GM19099 (cell line): ENCODE data around the gene PCED1B.

Experiments
- POLR2A ChIP-seq: IDR thresholded peaks from 3 replicates; pipeline ENCODE4 v1.6.1; 2011; ENCODE audit warnings: low read depth; ENCODE audit not compliant: insufficient read length; ENCODE audit errors: extremely low read depth

PCED1B gene

GRCh38 chr12:47166365-47166764 is 86.9 kb downstream of the PCED1B start:
- TF ChIP-seq POLR2A, result no peak

GRCh38 chr12:47178014-47178413 is 98.6 kb downstream of the PCED1B start:
- TF ChIP-seq POLR2A, result no peak

GRCh38 chr12:47184229-47184628 is 104.8 kb downstream of the PCED1B start:
- no peak for TF ChIP-seq POLR2A

GRCh38 chr12:47184813-47185212 is 105.4 kb downstream of the PCED1B start:
- no peak for TF ChIP-seq POLR2A

- no peak for TF ChIP-seq POLR2A
Measured at GRCh38 chr12:47186246-47186645, 106.8 kb downstream of the PCED1B start.

- no peak for TF ChIP-seq POLR2A
Measured at GRCh38 chr12:47188576-47189441, 109.4 kb downstream of the PCED1B start.

GRCh38 chr12:47189728-47190127 is 110.3 kb downstream of the PCED1B start:
- TF ChIP-seq POLR2A, result no peak

- TF ChIP-seq POLR2A, result no peak
Measured at GRCh38 chr12:47190271-47190750, 110.9 kb downstream of the PCED1B start.

GRCh38 chr12:47190905-47191304 is 111.5 kb downstream of the PCED1B start:
- no peak for TF ChIP-seq POLR2A

GRCh38 chr12:47192051-47192450 is 112.6 kb downstream of the PCED1B start:
- TF ChIP-seq POLR2A, result no peak

GRCh38 chr12:47193066-47193465 is 113.6 kb downstream of the PCED1B start:
- TF ChIP-seq POLR2A, result no peak

- no peak for TF ChIP-seq POLR2A
Measured at GRCh38 chr12:47194501-47194900, 115.1 kb downstream of the PCED1B start.

- no peak for TF ChIP-seq POLR2A
Measured at GRCh38 chr12:47200446-47200845, 121.0 kb downstream of the PCED1B start.

- no peak for TF ChIP-seq POLR2A
Measured at GRCh38 chr12:47202176-47202575, 122.8 kb downstream of the PCED1B start.

GRCh38 chr12:47205532-47206449 is 126.4 kb downstream of the PCED1B start:
- TF ChIP-seq POLR2A, result no peak
